Fibroblast of upper back skin (primary cell): ENCODE measurements around the gene CELF3.

Source experiments
- DNase-seq: peaks from one replicate; pipeline ENCODE4 v3.0.0-alpha.2; 2013

CELF3 gene

DNA sequence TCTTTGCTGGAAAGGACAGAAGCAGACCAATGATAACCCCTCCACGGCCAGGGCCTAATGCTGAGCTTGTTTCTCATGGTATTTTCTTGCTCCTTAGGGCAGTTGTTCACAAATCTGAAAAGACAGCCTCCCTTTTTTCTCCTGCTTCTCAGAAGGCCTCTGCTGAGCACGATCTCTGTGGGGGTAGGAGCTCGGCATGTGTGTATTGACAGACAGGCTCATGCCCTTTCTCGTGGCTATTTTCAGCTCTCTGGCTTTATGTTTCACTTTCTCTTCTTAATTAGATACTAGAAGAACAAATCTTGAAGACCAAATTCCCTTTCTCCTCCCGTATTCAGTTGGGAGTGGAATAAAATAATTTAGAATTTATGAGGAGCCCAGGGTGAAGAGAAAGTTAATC lies 4.0 kb upstream of the CELF3 start:
- peak; percentile 7 for DNase-seq

DNA sequence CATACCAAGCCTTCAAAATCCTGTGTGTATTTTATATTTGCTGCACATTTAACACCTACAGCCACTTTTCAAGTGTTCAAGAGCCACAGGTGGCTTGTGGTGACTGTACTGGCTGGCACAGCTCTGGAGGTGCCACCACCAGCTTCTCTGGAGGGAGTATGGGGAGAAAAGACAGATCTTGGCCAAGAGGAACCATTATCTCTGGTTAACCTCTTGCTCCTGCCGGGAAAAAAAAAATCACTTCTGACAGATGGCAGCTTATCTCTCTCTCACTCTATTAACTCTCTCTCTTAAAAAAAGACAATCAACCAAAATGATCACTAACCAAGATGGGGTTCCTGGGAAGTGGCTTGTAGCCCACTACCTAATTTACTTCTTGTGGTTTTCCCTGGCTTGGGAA lies 3.5 kb upstream of the CELF3 start:
- DNase-seq: no peak

GRCh38 chr1:151718666-151719065 lies 2.1 kb upstream of the CELF3 start:
- DNase-seq: no peak

GRCh38 chr1:151718011-151718431 lies 1.4 kb upstream of the CELF3 start:
- no peak for DNase-seq

DNA sequence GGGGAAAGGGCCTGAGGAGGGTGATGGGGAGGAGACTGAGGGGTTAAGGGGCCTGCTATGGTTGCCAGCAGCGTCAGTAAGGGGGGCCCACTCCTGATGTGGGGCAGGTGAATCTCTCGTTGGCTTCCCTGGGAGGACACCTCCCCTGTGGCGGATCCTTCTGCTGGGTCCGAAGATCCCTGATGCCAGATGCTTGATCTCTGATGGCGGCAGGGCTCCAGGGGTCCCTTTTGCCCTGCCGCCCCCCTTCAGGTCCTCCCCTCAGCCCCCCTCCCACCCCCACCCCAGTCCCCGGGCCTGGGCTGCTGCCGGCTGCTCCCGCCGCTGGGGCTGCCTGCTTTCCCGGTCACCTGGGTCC lies 219 bp downstream of the CELF3 start:
- DNase-seq: no peak

DNA sequence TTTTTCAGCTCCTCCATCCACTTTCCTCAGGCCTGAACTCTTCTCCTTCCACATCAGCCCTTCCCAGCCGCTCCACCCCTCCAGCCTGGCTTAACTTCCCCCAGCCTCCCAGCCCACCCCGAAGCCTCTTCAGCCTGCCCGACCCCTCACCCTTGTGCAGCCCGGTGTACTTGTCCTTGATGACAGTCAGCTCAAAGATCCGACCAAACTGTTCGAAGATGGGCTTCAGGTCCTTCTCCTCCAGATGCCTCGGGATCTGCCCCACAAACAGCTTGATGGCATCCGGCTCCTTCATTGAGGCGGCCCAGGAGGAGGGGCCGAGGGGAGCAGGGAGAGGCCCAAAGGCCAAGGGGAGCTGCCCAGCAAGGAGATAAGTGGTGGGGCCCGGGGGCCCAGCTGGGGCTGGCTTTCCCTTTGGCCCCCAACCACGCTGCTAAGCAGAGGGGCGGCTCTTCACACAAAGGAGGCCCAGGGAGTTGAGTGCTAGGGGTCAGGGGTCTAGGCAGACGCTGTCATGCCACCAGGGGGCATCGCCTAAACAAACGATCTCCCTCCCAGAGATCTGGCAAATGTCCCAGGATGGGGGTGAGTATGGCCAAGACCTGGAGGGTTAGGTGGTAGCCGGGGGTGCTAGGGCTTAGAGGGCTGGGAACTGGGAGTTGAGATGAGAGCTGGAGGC lies 738 bp downstream of the CELF3 start:
- no peak for DNase-seq

DNA sequence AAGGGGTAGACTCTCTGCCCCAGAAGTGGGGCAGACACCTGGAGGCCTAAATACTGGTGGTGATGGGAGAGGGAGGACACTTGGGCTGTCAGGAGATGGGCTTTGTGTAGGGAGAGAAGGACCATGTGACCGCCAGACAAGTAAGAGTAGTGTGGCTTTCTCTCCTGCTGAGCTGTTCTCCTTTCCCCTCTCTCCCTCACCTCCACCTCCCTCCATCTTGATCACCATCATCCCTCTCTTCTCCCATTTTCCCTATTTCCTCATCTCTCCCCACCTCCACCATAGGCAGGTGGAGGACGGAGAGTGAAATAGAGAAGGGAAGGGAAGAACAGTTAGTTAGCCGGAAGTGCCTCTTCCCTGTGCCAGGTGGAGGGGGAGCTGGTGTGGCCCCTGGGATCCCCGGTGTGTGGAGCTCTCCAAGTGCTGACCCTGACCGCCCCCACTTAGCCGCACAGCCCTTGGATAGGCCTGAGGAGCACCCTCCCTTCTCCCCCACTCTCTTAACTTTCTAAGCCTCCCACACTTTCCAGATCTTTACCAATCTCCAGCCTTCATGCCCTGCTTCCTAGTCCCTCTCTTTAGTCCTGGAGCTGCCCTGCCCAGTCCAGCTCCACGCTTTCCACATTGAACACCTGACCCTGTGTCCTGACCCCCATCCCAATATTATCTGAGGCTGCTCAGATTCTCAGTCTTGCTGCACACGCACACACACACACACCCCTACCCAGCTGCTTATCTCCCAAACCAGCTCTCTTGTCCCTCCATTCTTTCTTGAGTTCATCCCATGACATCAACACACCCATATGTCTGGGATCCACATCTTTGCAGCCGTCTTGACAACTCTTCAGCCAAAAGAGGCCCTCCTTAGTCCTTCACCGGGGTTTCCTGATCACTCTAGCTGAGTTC lies 1.5 kb downstream of the CELF3 start:
- no peak for DNase-seq

DNA sequence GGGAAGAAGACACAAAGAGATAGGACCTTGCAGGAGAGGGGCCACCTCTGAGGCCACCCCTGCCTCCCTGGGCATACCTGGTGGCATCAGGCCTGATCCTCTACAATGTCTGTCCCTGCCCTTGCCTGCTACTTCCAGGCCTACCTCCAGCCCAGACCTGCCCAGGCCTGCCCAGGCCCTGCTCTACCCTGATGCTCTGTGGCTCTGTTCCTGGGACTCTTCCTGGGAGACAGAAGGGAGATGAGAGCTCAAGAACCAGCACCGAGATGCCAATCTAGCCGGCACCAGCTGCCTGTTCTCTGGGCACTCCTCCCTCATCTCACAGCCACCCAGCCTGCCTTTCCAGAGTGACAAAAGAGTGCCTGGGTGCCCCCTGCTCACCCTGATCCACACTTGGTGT lies 2.7 kb downstream of the CELF3 start:
- DNase-seq: no peak

GRCh38 chr1:151713044-151713443 lies 3.6 kb downstream of the CELF3 start:
- no peak for DNase-seq

DNA sequence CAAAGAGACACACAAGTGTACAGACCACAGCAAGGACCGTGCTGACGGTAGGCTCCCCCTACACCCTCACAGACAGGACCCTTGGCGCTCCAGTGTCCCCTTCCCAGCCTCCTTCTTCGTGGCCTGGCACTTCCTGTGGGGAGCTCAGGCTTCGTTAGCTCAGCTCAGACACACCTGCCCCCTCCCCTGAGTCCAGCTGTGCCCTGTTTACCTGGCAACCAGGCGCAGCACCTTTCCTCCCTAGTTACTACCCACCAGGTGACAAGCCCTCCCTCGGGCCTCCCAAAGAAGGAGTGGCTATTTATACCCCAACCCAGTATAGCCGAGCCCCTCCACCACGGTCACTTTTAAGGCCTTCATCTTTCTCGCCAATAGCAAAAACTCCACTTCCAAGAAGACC lies 4.7 kb downstream of the CELF3 start:
- no peak for DNase-seq

- no peak for DNase-seq
Observed at GRCh38 chr1:151711044-151711800, 5.4 kb downstream of the CELF3 start.

DNA sequence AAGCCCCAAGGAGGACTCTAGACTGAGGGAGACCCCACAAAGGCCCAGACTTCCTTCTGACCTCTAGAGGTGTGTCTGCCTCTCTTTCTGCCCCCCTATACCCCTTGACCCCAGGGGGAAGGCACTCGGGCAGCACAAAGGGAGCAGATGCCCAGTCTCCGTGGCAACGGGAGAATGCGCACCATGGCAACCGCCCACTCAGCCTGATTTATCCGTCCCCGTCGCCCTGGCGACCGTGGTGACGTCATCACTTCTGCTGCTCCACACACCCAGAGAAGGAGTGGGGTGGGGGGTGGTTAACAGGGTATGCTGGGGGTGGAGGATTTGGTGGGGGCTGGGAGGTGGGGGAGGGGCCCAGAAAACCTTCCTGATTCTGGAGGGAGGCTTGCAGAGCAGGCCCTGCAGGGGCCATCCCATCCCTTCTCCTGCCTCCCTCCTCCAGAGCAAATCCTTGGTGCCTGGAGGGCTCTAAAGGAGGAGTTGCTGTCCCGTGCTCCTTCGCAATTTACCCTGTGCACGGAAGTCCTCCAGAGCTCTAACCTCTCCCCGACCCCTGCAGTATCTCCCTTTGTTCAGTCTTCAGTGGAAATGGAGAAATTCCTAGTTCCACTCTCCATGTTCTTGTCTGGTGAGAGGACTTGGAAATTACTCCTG lies 6.3 kb downstream of the CELF3 start:
- DNase-seq: peak; percentile 20

DNA sequence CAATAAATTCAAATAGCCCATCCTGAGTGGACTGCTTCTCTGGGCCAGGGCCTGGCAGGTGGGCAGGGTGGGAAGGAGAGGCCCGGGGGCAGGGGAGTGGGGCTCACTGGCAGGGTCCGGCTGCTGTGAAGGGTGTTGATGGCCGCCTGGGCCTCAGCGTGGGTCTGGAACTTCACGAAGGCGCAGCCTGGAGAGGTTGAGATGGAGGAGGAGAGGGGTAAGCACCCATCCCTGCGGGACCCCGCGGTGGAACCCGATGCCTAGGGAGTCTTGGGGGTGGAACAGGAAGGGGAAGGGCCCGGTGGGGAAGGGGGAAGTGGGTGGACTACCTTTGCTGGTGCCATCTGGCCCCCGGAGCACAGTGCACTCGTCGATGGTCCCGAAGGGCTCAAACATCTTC lies 7.7 kb downstream of the CELF3 start:
- no peak for DNase-seq

DNA sequence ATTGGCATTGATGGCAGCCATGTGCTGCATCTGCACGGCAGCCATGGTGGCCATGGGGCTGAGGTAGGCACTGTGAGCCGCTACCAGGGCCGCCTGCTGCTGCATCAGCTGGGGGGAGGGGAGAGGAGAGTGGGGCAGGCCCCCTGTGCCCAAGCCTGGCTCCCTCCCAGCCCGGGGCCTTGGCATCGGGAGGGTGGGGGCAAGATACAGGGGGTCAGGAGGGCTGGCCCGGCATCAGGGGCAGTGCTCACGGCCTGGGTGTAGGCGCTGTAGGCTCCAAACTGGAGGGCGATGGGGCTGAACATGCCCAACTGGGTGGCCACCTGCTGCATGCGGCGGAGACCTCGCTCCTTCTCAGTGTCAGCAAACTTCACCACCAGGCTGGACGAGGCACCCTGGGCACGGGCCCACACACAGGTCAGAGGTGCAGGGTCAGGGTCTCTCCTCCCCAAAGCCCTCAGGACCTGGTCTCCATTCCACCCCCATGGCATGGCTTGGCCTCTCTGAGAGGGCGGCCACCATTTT lies 9.0 kb downstream of the CELF3 start:
- no peak for DNase-seq

DNA sequence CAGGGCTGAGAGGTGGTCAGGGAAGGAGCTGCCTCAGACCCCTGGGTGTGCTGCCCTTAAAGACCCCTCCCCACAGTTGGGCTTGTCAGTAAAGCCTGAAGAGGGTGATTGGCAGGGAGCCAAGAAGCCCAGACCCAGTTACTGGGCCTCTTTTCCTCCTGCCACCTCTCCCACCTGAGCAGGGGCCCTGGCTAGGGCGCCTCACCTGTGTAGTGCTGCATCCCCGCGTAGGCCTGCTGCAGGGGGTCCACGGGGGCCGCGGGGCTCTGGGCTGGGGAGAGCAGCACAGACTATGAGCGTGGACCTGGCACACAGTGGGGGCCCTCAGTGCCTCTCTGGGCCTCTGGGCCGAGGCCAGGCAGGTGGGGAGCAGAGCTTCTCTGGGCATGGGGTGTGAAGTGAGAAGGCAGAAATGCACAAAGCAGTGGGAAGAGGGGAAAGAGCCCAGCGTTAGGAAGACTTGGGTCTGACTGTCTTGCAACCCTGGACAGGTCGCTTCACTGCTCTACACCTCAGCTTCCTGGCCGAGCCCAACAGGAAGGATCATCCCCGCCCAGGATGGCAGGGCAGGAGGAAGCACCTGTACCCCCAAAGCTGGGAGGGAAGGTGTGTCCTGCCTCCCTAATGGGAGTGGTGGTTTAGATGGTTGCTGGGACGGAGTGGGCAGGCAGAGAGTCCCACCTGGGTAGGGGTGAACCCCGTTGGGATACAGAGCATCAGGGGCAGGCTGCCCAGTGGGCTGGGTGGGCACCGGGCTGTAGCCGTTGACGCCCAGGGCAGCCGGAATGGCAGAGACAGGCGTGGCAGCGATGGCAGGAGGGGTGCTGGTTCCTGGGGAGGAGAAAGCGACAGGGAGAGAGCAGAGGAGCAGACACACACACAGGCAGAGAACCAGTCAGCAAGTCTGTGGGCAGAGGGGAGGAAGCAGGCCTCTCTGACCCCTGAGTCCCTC lies 9.9 kb downstream of the CELF3 start:
- no peak for DNase-seq

GRCh38 chr1:151705753-151706463 lies 10.7 kb downstream of the CELF3 start:
- no peak for DNase-seq

DNA sequence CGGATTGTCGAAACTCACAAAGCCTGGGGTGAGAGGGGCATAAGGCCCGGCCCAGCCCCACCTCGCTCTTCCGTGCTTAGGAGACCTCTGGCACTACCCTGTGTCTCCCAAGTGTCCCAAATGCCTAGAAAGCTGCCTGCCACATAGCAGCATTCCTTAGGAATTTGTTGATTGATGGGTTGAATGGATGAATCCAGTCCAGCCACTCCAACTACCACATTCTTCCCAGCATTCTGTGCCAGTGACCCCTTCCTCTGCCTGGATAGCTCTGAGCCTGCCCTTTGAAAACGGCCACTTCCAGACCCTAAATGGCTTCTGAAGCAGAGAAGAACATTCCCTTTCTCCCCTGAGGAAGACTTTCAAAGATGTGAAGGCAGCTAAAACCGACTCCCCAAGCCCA lies 11.5 kb downstream of the CELF3 start:
- no peak for DNase-seq

DNA sequence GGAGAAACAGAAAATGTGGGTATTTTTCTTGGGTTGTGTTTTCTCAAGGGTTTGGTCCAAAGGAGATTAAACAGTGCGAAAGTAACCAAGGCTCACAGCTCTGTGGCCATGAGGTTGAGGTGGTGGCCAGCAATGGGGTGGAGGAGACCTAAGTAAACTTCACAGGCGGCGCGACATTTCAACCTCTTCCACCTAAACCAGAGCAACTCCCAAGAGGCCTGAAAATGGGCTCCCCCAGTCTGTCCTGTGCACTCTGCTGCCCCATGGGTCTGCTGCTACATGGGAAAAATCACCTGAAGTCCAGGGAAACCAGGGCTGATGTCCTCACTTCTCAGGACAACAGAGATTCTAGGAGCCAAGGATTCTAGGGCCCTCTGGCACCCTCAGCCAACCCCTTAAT lies 12.4 kb downstream of the CELF3 start:
- DNase-seq: no peak

DNA sequence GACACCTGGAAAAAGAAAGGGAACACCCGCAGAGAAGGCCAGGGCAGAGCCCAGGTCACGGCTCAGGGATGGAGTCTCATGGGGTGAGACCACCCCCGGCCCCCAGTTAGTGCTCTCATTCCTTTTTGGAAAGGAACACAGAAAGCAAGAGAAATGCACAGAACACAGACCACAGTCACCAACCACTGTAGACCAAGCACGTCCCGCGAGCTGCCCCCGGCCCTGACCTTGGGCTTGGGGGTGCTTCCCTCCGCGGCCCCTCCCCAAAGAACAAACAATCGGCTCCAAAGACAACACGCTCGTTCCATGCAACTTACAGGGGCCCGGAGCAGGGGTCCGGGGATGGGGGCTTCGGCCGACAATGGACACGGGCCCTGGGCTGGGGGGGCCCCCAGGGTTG lies 12.8 kb downstream of the CELF3 start:
- DNase-seq: no peak

GRCh38 chr1:151702936-151703335 lies 13.7 kb downstream of the CELF3 start:
- no peak for DNase-seq

DNA sequence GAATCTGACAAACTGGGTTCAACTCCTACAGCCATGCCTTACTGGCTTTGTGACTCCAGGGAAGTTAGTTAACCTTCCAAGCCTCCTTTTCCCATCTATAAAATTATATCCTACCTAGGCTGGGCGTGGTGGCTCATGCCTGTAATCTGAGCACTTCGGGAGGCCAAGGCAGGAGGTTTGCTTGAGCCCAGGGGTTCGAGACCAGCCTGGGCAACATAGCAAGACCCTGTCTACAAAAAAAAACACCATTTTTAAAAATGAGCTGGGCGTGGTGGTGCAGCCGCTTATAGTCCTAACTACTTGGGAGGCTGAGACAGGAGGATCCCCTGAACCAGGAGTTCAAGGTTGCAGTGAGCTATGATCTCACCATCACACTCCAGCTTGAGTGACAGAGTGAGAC lies 15.1 kb downstream of the CELF3 start:
- no peak for DNase-seq
